HG03025 (cell line): ENCODE data around the gene DOCK2.
A peak's percentile ranks its signal among the peaks of the same experiment; 100 is the strongest.
"Not testable (repeated sequence)": the region's sequence is repeated elsewhere in the genome, so short reads cannot be mapped to it uniquely, and the experiment has no call there.

Experiments used
- ATAC-seq: cut with Tn5 transposase; IDR thresholded peaks from one replicate; pipeline ENCODE4 v1.9.1; 2021; ENCODE audit warnings: mild to moderate bottlenecking, moderate library complexity; ENCODE audit not compliant: unreplicated experiment, low FRiP score

Gene DOCK2

GRCh38 chr5:169637085-169637548 lies at the start of gene DOCK2:
TSS of gene DOCK2 (plus strand) at chr5:169637275. CDS start at chr5:169637327, 52 bp downstream.
- ATAC-seq: peak; percentile 91

GRCh38 chr5:169590602-169591001 lies 46.5 kb upstream of the DOCK2 start:
- ATAC-seq: no peak

- no peak for ATAC-seq
Measured at GRCh38 chr5:169591636-169592035, 45.4 kb upstream of the DOCK2 start.

- no peak for ATAC-seq
Measured at GRCh38 chr5:169592937-169593650, 44.0 kb upstream of the DOCK2 start.

GRCh38 chr5:169595172-169595820 lies 41.8 kb upstream of the DOCK2 start:
- ATAC-seq: no peak

GRCh38 chr5:169599451-169599850 lies 37.6 kb upstream of the DOCK2 start:
- no peak for ATAC-seq

- ATAC-seq: no peak
Measured at GRCh38 chr5:169602535-169602934, 34.5 kb upstream of the DOCK2 start.

GRCh38 chr5:169606279-169606678 lies 30.8 kb upstream of the DOCK2 start:
- no peak for ATAC-seq

GRCh38 chr5:169607882-169608281 lies 29.2 kb upstream of the DOCK2 start:
- no peak for ATAC-seq

GRCh38 chr5:169609716-169610115 lies 27.4 kb upstream of the DOCK2 start:
- ATAC-seq: no peak

GRCh38 chr5:169610606-169611005 lies 26.5 kb upstream of the DOCK2 start:
- no peak for ATAC-seq

- ATAC-seq: no peak
Measured at GRCh38 chr5:169615561-169615960, 21.5 kb upstream of the DOCK2 start.

GRCh38 chr5:169624307-169624706 lies 12.8 kb upstream of the DOCK2 start:
- not testable (repeated sequence) for ATAC-seq

GRCh38 chr5:169626779-169627178 lies 10.3 kb upstream of the DOCK2 start:
- ATAC-seq: no peak

- ATAC-seq: no peak
Measured at GRCh38 chr5:169627551-169627950, 9.5 kb upstream of the DOCK2 start.

GRCh38 chr5:169628892-169629291 lies 8.2 kb upstream of the DOCK2 start:
- no peak for ATAC-seq

- no peak for ATAC-seq
Measured at GRCh38 chr5:169629847-169630548, 7.1 kb upstream of the DOCK2 start.

GRCh38 chr5:169631360-169631759 lies 5.7 kb upstream of the DOCK2 start:
- ATAC-seq: no peak

- ATAC-seq: no peak
Measured at GRCh38 chr5:169632946-169633345, 4.1 kb upstream of the DOCK2 start.

GRCh38 chr5:169634606-169635005 lies 2.5 kb upstream of the DOCK2 start:
- no peak for ATAC-seq

GRCh38 chr5:169635936-169636335 lies 1.1 kb upstream of the DOCK2 start:
- ATAC-seq: no peak
